Spleen (tissue), 11 donors: ENCODE data around the gene ALX4. TPM values are rescaled to one million over a fixed set of nuclear protein-coding genes. Genes with fewer than 3 reads are reported as not detected.

ENCODE experiments used
- DNase-seq: peaks from one replicate; pipeline ENCODE4 v3.0.0-alpha.2; 2020
- H3K27ac ChIP-seq, 8 donors: fragments of 200-600 bp; sonication (generic) in 7 of 8; 1 replicate in 4 of 8; 2 replicates in 4 of 8; pipeline versions ENCODE4 v1.5.0 to v1.8.0; 2016 to 2021; ENCODE audit warnings: inconsistent platforms in 4 of 8, mild to moderate bottlenecking in 4 of 8, moderate library complexity in 1 of 8
- H3K27me3 ChIP-seq, 7 donors: fragments of 200-600 bp; sonication (generic) in 6 of 7; replicated peaks in 1 of 7; 1 replicate in 4 of 7; 2 replicates in 3 of 7; pipeline versions ENCODE4 v1.5.0 to v1.8.0; 2016 to 2021; ENCODE audit warnings: inconsistent platforms in 3 of 7, mild to moderate bottlenecking in 1 of 7
- H3K36me3 ChIP-seq, 6 donors: fragments of 200-600 bp; sonication (generic) in 5 of 6; 1 replicate in 4 of 6; 2 replicates in 2 of 6; pipeline versions ENCODE4 v1.5.0 to v1.8.0; 2016 to 2021; ENCODE audit warnings: inconsistent platforms in 2 of 6
- H3K4me1 ChIP-seq, 6 donors: fragments of 200-600 bp; sonication (generic) in 5 of 6; 1 replicate in 3 of 6; 2 replicates in 3 of 6; pipeline versions ENCODE4 v1.5.0 to v1.8.0; 2016 to 2021; ENCODE audit warnings: inconsistent platforms in 3 of 6
- H3K4me3 ChIP-seq, 8 donors: fragments of 200-600 bp; sonication (generic) in 7 of 8; 1 replicate in 4 of 8; 2 replicates in 4 of 8; pipeline versions ENCODE4 v1.5.0 to v1.8.0; 2016 to 2021; ENCODE audit warnings: inconsistent platforms in 4 of 8, mild to moderate bottlenecking in 4 of 8, moderate library complexity in 2 of 8
- H3K9me3 ChIP-seq, 8 donors: fragments of 200-600 bp; sonication (generic) in 7 of 8; 1 replicate in 4 of 8; 2 replicates in 4 of 8; pipeline versions ENCODE4 v1.5.0 to v1.8.0; 2016 to 2021; ENCODE audit warnings: inconsistent platforms in 4 of 8
- POLR2A ChIP-seq, 3 donors: fragments of 450-650 bp; IDR thresholded peaks; one replicate each; pipeline ENCODE4 v1.5.1; 2017; ENCODE audit warnings: antibody characterized with exemption in 3 of 3, mild to moderate bottlenecking in 1 of 3
- POLR2AphosphoS5 ChIP-seq, 3 donors: sonication (generic); formaldehyde crosslinking; IDR thresholded peaks; one replicate each; pipeline ENCODE4 v1.5.1; 2017; ENCODE audit warnings: antibody characterized with exemption in 3 of 3
- WGBS, 5 donors: extraction: QIAGEN DNeasy Blood & Tissue Kit in 3 of 5; methylation state at CpG; one replicate each; pipeline versions ENCODE4 v1.1.5 to v1.1.7; 2013 to 2018; 5-methylcytosine and 5-hydroxymethylcytosine counted together
- intact Hi-C: fragments of 100-400 bp; cut with DNase I; formaldehyde crosslinking; loops from one replicate; pipeline ENCODE4 v1.15.0; 2023; ENCODE audit warnings: low total_unique reads
- polyA plus RNA-seq, 3 donors: library from polyadenylated mRNA; stranded (reverse); fragments of 200-250 nt; gene quantifications; one replicate each; pipeline ENCODE4 v1.2.1, GENCODE V29; 2013
- total RNA-seq, 7 donors: library from RNA; depleted of rRNA in 3 of 7; stranded (reverse); fragments of >200 nt in 3 of 7; fragmentation: NEBNext Ultra II Directional in 4 of 7; extraction: Animal tissue kit (Norgen Biotek cat#: 25700) in 4 of 7; gene quantifications; one replicate each; pipeline versions ENCODE4 v1.1.0 to v1.2.1, GENCODE V29; 2016 to 2021
- TF ChIP-seq, protein P1 (sequence below), 11 experiments: fragments of 200-600 bp in 7 of 11; fragments of 450-650 bp in 4 of 11; sonication (generic) in 4 of 11; IDR thresholded peaks in 8 of 11; conservative IDR thresholded peaks in 3 of 11; 1 replicate in 7 of 11; 2 replicates in 4 of 11; pipeline versions ENCODE4 v1.4.0 to v1.8.0; 2016 to 2021; ENCODE audit warnings: antibody characterized with exemption in 11 of 11, inconsistent platforms in 4 of 11, mild to moderate bottlenecking in 1 of 11
- donor health status: healthy with polysubstance abuse.
- donor health status: DM: no; HTN: no; CAD: no; lungs with moderate emphysema.
- donor health status: DM: no; HTN: no; CAD: no.
- donor health status: Bipolar disorder and iron deficiency.
- donor health status: healthy.
- donor health status: DM: no; HTN: no; CAD: no.
- donor health status: DM: yes; HTN: yes; CAD: no.

The ALX4 gene
- total and polyA plus RNA-seq, 10 donors = 0.11 TPM; not detected in 9

DNA sequence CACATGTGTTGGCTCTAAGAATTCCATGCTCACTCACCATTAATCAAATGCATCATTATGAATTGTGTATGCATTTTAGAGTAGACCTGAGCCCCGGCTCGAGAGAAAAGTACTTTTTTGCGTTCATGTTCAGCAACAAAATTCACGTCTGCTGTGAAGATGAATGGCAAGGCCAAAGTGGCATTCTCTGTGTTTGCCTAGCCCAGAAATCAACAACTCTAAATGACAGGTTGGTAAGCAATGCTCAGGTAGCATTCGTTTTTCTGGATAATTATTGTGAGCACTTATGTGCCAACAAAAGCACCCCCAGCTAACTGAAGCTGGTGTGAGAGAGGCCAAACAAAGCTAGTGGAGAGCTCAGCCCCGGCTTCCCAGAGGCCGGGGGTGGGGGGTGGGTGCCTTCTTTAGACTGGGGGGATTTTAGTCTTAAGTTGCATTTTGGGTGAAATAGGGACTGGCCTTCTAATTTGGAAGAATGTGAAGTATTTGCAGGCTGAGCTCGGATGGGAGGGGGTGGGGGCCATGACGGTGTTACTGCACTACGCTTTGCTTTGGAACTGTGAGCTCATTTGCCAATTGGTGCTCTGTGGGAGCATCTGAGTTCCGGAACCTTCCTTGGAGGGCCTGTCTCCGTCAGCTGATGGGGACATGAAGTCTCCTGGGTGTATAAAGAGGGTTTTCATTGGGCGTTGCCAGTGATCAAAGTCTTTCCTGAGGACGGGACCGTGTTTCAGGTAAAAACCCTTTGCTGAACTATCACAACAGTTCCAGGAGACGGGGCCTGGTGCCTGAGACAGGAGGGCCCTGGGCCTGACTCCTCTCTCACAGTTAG lies 29.0 kb upstream of the ALX4 start:
- Histone ChIP-seq H3K36me3 (no peaks in the 10 kb centered on the region), H3K27ac (no peak overlapping the region), H3K27me3 (peaks cover 0 to 68% (median 30%) of the 10 kb centered on the region in 7 donors), H3K4me1 (no peaks in the 10 kb centered on the region), H3K9me3 (no peaks in the 10 kb centered on the region), H3K4me3 (no peak overlapping the region)
- no peak for DNase-seq
- TF ChIP-seq POLR2AphosphoS5 (IDR thresholded peaks at IDR 0.05) (no peak), POLR2A (IDR thresholded peaks at IDR 0.05) (no peak)
- TF ChIP-seq, protein P1, sequence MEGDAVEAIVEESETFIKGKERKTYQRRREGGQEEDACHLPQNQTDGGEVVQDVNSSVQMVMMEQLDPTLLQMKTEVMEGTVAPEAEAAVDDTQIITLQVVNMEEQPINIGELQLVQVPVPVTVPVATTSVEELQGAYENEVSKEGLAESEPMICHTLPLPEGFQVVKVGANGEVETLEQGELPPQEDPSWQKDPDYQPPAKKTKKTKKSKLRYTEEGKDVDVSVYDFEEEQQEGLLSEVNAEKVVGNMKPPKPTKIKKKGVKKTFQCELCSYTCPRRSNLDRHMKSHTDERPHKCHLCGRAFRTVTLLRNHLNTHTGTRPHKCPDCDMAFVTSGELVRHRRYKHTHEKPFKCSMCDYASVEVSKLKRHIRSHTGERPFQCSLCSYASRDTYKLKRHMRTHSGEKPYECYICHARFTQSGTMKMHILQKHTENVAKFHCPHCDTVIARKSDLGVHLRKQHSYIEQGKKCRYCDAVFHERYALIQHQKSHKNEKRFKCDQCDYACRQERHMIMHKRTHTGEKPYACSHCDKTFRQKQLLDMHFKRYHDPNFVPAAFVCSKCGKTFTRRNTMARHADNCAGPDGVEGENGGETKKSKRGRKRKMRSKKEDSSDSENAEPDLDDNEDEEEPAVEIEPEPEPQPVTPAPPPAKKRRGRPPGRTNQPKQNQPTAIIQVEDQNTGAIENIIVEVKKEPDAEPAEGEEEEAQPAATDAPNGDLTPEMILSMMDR (IDR thresholded peaks at IDR 0.05 in 8 of 11, conservative IDR thresholded peaks at IDR 0.05 in 3 of 11) = no peak
- intact Hi-C loops = no loop called here
- WGBS, 5 donors = 68 to 76% (median 75%) methylated on average over 11 to 16 of the region's 16 CpGs

DNA sequence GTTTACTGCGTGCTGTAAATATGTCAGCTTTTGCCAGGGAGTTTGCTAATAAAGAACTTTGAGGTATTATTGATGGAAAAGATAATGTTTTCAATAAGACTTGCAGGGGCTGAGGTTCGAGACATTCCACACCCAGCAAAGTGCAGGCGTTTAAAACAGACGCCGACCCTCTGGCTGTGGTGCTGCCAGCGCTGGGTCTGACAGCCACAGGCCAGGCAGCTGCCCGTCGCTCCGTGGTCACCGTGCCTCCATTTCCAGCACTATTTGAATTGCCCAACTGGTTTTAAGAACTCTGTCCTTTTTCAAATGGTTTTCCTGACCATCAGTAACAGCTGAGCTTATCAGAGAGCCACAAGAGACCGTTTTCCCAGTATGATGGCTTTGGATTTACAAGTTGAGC lies 28.1 kb upstream of the ALX4 start:
- Histone ChIP-seq H3K27ac (no peak overlapping the region), H3K4me1 (no peaks in the 10 kb centered on the region), H3K36me3 (no peaks in the 10 kb centered on the region), H3K4me3 (no peak overlapping the region), H3K27me3 (peaks cover 0 to 77% (median 37%) of the 10 kb centered on the region in 7 donors), H3K9me3 (no peaks in the 10 kb centered on the region)
- intact Hi-C loops = no loop called here
- TF ChIP-seq POLR2A (IDR thresholded peaks at IDR 0.05) = no peak
- TF ChIP-seq, protein P1 (IDR thresholded peaks at IDR 0.05 in 8 of 11, conservative IDR thresholded peaks at IDR 0.05 in 3 of 11) = no peak
- no peak for TF ChIP-seq POLR2AphosphoS5 (IDR thresholded peaks at IDR 0.05)
- DNase-seq = no peak
- WGBS, 5 donors = 34 to 63% (median 38%) methylated on average over 11 of the region's 11 CpGs

DNA sequence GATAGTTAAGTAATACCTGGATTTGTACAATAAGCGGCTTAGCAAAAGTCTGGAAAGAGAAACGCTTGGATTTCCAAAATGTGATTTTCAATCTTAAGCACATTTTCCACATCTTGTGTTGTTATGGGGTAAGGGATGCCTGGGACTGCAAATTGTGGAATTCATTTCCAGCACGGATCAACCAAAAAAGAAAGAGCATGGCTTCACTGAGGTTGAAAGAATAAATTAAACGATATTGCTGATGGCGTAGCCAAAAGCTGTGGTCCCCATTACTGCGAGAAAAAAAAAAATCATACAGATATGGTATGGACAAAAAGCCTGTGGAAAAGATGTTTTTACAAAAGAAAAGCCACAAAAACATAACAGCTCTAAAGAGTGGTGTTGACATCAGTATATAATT lies 26.0 kb upstream of the ALX4 start:
- TF ChIP-seq POLR2AphosphoS5 (IDR thresholded peaks at IDR 0.05) (no peak), POLR2A (IDR thresholded peaks at IDR 0.05) (no peak)
- TF ChIP-seq, protein P1 (IDR thresholded peaks at IDR 0.05 in 8 of 11, conservative IDR thresholded peaks at IDR 0.05 in 3 of 11) = no peak
- Histone ChIP-seq H3K27me3 (peaks cover 0 to 97% (median 37%) of the 10 kb centered on the region in 7 donors), H3K4me3 (no peak overlapping the region), H3K27ac (no peak overlapping the region), H3K9me3 (no peaks in the 10 kb centered on the region), H3K4me1 (no peaks in the 10 kb centered on the region), H3K36me3 (no peaks in the 10 kb centered on the region)
- 45 to 59% (median 48%) methylated on average over 6 of the region's 6 CpGs for WGBS, 5 donors
- intact Hi-C loops = no loop called here
- no peak for DNase-seq

DNA sequence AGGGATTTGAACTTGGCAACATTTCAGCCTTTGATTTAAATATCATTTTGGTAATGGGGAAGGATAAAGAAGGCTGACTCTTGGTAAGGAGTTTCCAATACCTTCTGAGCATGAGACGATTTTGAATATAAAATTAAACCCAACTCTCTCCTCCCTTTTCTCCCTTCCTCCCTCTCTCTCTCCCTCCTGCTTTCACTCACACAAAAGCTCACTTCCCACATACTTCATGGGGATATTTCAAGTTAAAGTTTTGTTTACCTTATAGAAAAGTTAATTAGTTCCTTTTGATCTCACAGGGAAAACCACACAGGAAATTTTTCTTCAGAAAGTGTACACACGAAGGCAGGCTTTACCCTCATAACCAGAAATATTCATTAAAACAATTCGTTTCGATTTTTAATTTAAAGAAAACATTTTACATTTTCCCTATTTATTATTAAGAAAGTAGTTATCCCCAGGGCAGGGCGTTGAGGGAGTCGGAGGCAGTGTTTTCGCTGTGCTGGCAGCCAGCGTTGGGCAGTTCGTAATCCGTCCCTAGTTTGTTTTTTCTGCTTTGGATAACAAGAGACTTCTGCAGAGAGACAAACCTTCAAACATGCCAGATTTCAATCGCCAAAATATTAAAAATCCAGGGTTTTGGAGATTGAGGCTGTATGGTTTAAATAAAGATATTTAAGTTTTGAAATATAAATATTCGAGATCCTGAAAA lies 25.3 kb upstream of the ALX4 start:
- H3K27ac ChIP-seq = no peak overlapping the region
- H3K27me3 ChIP-seq = peaks cover 0 to 99% (median 37%) of the 10 kb centered on the region in 7 donors
- H3K4me3 ChIP-seq = no peak overlapping the region
- TF ChIP-seq POLR2A (IDR thresholded peaks at IDR 0.05) (no peak), POLR2AphosphoS5 (IDR thresholded peaks at IDR 0.05) (no peak)
- TF ChIP-seq, protein P1 (IDR thresholded peaks at IDR 0.05 in 8 of 11, conservative IDR thresholded peaks at IDR 0.05 in 3 of 11) = no peak
- no peak for DNase-seq
- no peaks in the 10 kb centered on the region for H3K4me1 ChIP-seq
- intact Hi-C loops = no loop called here
- WGBS, 5 donors = 13 to 21% (median 17%) methylated on average over 12 of the region's 12 CpGs
- no peaks in the 10 kb centered on the region for H3K36me3 ChIP-seq
- no peaks in the 10 kb centered on the region for H3K9me3 ChIP-seq
